GM18499 (cell line): ENCODE measurements around the gene SLC24A3.

Source experiments
- ATAC-seq: cut with Tn5 transposase; IDR thresholded peaks from one replicate; pipeline ENCODE4 v1.9.1; 2021; ENCODE audit warnings: moderate number of reproducible peaks; ENCODE audit not compliant: insufficient read depth, unreplicated experiment

SLC24A3 gene

DNA sequence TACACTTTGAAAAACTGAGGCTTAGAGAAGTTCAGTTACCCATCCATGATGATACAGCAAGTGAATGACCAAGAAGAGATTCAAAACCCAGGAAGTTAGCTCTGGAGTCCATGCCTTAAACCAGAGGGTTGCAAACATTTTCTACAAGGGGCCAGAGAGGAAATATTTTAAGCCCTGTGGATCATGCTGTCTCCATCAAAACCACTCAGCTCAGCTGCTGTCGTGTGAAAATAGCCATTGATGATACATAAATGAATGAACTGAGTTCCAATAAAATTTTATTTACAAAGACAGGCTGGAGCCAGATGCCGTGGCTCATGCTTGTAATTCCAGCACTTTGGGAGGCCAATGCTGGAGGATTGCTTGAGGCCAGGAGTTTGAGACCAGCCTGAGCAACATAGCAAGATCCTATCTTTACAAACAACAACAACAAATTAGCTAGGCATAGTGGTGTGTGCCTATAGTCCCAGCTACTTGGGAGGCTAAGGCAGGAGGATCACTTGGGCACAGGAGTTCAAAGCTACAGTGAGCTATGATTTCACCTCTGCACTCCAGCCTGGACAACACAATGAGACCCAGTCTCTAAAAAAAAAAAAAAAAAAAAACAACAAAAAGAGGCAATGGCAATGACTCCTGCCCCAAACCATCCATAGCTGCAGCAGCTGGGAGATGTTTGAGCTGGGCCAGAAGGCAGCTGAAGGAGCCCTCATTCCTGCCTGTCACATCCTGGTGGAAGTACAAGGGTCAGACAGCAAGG lies 501.6 kb downstream of the SLC24A3 start:
- ATAC-seq = no peak

DNA sequence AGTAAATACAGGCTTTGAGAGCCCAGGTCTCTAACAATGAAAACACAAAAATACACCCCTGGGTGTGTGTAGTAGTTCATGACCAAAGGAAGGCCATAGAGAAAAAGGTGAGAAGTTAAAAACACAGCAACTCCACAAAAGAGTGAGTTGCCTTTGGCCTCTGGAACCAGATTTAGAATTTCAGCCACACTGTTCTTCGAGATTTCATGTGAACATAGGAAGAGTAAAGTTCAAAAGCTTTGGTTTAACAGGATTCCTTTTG lies 502.1 kb downstream of the SLC24A3 start:
- no peak for ATAC-seq

DNA sequence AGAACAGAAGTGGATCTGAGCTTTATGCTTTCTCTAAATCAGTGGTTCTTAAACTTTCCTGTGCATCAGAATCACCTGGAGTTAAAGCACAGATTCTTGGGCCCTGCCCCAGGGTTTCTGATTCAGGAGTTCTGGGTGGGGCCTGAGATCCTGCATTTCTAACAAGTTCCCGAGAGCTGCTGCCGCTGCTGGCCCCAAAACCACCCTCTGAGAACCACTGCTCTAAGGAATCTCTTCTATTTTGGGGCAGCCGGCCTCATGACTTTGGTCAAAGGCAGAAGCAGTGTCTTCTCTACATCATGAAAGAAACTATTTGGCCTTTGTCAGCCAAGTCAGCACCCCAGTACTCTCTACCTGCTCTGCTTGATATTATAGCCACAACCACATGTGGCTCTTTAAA lies 503.5 kb downstream of the SLC24A3 start:
- ATAC-seq = no peak

DNA sequence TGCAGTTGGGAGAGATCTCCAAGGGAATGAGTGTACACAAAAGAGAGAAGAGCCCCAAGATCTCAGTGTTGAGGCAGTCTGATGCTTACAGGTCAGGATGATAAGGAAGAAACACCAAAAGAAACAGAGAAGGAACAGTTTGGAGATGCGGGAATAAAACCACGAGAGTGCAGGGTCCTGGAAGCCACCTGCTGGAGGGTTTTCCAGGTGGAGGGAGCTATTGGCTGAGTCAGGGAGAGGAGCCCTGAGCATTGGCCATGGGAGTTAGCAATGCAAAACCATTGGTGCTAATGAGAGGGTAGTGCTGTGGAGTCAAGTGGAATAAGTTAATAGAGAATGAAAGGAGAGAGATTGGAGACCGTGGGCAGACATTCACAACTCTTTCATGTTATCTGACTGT lies 506.4 kb downstream of the SLC24A3 start:
- ATAC-seq = no peak

DNA sequence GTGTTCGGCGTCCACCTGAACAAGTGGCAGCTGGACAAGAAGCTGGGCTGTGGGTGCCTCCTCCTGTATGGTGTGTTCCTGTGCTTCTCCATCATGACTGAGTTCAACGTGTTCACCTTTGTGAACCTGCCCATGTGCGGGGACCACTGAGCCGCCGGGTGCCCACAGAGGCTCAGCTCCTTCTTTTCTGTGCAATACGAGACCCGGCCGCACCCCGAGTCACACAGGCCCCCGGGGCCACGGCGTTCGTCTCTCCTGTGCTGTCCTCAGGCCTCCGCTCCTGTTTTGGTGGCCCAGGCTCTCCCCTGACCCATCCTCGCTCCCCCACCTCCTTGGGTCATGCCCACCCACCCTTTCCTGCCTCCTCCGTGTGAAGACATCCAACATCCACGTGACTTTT lies 508.5 kb downstream of the SLC24A3 start:
- no peak for ATAC-seq

DNA sequence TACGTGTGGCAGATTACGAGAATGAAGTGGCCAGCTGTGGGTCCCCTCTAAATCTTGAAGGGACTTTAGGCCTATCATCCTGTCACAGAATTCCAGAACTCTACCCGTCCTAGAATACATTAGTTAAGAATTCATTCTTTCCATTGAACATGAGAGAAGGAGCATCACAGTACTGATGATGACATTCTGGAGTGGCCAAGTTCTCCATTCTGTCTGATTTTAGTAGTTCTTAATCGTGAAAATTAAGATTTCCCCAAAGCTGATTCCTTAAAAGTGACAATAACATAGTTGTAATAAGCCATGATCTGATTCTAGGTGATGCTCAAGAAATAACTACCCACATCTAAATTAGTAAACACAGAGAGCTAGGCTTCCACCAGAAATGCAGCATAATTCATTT lies 510.6 kb downstream of the SLC24A3 start:
- no peak for ATAC-seq

DNA sequence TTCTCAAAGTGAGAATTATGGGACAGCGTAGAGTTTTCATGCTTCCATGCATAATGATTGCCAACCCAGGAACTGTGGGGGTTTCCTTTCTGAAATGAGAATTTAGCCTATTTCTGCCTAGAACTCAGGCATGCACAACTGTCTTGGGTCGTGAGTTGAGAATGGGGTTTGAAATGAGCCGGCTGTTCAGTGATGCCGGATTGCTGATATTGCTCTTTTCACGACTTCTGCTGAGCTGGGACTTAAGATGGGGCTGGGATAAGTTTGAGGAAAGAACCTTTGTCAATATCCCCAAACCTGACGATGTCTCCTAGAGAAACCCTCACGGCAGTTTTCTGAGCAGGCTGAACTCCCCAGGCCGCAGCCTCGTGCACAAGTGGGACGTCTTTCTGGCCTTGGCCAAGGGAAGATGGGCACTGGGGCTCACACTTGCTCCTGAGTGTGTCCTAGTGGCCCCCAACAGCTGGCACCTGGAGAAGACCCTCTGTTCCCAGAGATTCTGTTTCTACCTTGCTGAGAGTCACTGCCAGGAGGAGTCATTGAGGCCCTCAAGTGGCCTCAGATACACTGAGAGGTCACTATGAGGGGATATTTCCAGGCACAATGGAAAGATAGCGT lies 511.5 kb downstream of the SLC24A3 start:
- no peak for ATAC-seq

DNA sequence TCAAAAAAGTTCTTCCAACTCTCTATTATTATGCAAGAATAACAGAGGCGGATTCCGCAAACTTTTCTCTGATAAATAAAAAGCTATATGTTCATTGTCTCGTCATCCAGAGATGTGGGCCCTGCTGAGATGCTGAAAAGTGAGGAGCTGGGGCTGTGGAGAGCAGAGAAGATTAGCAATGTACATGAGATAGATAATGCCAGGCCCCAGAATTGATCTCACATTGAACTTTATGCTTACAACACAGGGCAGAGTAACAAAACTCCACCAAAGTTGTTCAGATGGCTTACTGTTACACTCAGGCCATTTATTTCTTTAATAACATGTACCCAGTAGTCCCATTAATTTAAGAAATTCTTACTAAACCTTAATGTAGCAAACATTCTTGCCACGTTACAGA lies 512.9 kb downstream of the SLC24A3 start:
- ATAC-seq = no peak

DNA sequence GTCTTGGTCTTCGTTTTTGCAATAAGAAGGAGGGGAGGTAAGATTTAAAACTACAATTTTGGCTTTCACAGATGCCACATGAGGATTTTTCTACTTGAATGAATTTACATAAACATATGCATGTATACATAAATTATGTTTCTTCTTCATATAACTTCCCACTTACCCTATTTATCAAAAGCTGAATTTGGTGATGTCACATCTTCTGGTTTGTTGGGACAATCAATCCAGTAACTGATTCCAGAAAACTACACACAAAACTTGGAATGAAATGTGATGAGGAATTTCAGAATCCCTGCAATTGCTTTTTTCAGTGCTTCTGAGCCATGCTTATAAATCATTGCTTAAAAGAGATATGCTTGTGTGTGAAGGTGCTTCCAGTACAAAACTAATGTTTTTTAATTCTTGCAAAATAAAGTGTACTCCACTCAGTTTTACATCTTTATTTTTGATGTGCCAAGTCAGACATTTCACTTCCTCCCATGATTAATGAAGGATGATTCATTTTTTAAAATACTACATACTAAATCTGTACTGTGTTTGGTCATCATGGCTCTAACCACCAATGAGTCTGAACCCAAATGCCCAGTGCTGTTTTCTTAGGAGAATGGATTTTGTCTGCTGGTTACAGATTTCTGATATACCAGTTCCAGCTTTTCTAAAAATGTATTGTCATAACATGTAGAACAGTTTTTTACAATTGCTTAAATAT lies 513.5 kb downstream of the SLC24A3 start:
- no peak for ATAC-seq

DNA sequence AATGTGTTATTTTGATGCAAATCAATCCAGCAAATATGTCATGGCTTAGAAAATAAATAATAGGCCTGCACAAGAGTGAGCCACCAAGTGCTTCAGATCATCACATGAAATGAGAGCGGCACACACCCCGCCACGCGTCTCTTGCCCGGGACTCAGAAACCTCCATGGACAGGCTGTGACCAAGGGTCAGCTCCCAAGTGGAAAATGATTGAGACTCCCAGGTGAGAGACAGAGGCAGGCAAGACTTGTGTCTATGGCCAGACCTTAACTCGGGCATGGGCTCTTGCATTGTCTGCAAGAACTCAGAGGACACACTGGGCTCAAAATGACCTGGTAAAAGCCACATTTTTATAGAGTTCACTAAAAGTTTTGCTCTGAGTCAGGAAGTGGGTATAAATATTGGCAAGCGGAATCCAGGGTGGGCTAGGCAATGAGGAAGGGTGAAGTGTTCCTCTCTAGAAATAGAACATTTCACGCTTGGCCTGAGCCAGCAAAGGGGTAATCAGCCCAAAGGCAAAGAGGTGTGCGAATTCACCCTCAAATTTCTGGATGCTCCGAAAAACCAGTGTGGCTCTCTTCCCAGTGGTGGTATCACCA lies 514.9 kb downstream of the SLC24A3 start:
- no peak for ATAC-seq

DNA sequence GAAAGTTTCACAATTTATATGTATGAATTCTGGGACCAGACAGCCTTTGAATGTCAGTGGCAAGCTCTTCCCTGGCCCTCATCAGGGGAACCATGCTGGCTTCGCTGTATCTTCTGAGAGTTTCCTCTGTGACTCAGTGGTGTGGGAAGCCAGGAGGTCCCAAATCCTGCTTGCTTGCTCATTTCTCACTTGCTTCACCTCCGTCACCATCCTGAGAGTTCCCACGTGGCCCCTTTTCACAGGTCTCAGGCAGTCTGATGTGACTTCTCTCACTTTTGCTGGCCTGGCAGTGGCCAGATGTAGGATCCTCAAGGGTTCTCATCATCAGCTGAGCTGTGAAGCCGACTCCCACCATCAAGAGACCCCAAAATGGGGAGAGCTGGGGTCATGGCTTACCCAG lies 517.2 kb downstream of the SLC24A3 start:
- no peak for ATAC-seq

DNA sequence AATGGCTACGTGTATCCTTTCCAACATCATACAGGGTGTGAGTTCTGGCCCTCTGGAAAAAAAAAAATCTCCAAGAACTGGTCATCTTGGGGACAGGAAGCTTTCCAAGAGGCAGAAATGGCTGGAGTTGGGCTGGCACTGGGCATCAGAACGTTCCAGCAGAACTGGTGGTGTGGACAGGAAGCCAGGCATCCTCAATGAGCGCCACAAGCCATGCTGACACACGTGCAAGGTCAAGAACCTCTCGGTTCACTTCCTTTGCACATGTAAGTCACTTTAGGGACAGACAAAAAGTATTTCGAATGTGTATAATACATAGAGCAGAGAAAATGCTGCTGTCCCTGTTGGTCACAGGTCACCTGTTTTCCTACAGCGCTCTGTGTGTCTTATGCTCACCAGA lies 518.3 kb downstream of the SLC24A3 start:
- ATAC-seq = no peak

DNA sequence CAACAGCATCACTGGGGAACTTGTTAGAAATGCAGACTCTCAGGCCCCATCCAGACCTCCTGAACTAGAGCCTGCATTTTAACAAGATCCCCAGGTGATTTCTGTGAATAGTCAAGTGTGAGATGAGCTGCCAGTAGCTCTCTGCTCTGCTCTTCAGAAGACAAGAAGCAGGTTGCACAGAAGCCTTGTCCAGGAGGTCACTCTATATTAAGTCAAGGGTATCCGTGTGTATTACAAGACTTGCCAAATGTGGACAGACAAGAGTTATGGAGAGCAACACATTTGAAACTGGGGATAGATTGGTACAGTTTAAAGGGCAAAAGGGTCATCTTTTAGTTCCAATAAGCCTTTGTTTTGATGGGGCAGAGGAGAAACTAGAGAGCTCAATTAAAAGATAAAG lies 522.4 kb downstream of the SLC24A3 start:
- no peak for ATAC-seq

DNA sequence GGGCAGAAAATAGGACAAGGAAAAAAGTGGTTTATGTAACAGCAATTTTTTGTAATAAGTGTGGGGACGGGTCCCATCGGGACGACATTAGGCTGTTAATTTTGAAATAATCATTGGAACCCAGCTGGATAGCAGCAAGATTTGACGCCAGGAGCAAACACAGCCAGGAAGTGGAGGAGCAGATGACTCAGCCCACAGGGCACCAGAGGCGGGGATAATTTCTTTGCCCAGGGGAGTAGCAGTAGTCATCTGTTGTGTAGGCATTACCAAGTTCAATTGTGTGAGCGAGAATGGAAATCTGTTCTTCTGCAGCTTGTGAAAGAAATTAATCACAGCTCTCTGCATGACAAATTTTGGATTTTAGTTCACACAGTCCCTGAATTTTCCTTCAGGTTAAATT lies 523.0 kb downstream of the SLC24A3 start:
- no peak for ATAC-seq

DNA sequence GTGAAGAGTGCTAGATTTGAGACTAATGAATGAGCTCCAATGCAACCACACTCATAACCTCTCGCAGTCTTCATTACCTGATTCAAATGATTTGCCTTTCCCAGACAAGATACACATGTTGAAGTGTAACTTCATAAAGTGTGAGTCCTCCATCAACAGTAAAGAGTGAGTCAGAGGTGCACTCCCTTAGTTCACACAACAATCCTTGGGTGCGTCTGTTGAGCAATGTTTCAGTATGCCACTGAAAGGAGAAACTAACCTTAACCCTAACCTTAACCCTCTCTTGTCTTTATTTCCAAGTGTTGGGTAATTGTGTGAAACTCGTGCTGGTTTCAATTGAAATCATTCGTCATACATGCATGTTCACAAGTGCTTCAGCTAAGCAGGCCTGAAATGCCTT lies 524.6 kb downstream of the SLC24A3 start:
- no peak for ATAC-seq

DNA sequence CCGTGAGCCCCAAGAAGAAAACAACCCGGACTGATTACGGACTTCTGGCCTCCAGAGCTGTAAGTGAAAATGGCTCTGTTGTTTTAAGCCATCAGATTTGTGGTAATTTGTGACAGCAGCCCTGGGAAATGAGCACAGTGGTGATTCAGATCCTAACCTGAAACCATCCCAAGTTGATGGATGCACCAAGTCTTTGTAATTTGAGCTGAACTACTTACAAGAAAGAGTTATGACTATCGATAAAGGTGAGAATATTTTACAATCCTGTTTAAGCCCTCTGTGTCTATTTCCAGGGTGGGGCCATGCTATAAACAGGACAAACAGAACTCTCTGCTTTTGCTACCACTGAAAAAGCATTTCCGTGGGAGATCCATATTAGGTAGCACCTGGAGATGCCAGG lies 526.5 kb downstream of the SLC24A3 start:
- ATAC-seq = no peak

DNA sequence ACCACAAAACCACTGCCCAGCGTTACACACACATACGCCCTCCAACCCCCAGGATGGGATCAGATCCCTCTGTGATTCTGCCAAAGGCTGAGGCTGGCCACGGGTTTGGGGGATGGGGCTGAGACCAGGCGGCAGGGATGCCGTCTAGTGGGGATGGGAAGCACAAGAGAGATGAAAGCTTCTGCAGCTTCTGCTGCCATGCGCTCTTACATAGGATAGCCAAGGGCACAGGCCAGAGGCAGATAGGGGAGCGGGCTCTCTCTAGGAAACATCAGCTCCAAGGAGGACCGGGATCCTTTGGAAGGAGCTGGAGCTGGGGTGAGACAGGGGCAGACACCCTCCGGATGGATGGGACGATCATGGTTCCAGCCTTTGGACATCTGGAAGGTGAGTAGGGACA lies 526.9 kb downstream of the SLC24A3 start:
- ATAC-seq = no peak

DNA sequence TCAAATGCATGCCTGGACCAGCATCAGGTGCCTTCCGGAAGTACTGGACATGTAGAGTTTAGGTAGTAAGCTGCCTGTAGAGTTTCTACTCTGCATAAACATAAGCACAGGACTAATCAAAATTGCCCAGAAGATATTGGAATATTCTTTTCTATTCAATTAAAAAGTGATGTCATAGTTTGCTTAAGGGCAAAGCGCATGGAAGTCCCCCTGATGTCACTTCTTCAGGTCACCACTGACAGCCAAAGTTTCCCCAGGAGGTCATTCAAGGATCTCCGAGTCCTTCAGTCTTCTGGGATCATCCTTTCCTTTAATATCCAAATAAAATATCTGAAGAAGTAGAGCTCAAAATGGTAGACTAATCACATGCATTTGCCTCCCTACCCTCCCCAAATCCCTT lies 528.1 kb downstream of the SLC24A3 start:
- ATAC-seq = no peak

DNA sequence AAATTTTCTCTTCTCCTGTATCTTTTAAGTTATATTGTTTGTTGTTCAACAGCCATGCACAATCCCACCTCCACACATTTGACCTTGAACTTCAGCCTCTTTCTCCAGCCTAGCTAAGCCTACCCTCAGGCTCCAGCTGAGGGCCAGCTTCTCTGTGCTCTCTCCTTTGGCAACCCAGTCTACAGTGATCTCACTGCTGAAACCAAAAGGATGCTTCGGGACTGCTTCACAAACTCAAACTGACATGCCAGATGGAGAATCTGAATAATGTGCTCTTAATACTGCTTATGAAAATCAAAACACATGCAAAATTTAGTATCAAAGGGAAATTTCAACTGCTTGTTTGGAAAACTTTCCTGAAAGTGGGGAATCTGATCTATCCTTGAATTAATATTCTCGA lies 529.5 kb downstream of the SLC24A3 start:
- no peak for ATAC-seq

DNA sequence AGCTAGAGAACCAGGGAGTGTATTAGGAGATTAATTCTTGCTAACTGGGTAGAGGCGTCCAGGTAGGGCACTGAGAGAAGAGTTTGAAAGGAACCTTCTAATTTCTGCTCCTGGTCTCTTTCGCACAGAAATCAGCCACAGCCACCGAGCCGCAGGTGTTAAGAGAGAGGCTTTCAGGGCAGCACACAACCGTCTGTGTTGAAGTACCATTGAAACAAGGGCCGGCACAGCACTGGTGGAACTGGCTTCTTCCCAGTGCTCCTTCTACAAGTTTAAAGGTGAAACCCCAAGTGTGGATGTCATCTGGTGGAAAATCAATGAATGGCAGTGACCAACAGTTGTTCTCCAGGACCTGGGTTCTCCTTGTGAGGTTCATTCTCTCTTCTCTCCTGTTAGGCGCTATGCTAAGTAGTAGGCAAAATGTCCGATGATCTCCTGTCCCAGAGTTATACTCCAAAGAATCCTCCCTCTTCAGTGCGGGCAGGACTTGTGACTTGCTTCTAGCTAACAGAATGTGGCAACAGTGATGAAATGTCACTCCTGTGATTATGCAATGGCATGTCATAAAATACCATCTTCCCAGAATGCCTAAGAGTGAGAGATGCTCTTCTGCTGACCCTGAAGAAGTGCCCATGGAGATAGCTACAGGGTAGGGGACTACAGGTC lies 530.7 kb downstream of the SLC24A3 start:
- no peak for ATAC-seq

DNA sequence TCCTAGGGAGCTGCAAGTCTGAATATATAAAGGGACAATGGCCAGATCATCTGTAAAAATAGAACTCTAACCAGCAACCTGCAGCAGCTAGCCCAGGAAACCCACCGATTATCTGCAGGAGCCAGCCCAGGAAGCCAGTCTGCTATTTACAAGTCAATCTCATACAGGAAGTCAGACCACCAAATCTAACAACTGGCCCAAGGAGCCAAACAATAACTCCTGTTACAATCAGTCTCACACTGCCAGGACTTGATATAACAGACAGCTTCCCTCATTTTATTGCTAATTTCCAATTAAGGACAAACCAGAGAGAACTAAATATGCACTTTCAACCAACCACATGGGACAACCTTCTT lies 531.2 kb downstream of the SLC24A3 start:
- ATAC-seq = no peak
